ENCODE measurements around the gene RUVBL2.
"Not testable (repeated sequence)": the region's sequence is repeated elsewhere in the genome, so short reads cannot be mapped to it uniquely, and the experiment has no call there.

Gene RUVBL2

GRCh38 chr19:49050376-49051033 lies 56.8 kb downstream of the RUVBL2 start:
- DNase-seq: not testable (repeated sequence)

GRCh38 chr19:49056101-49056901 lies 62.6 kb downstream of the RUVBL2 start:
- DNase-seq: no peak

GRCh38 chr19:49056902-49057596 lies 63.4 kb downstream of the RUVBL2 start:
- not testable (repeated sequence) for DNase-seq

GRCh38 chr19:49057636-49058234 lies 64.0 kb downstream of the RUVBL2 start, which contains the start of gene CGB7:
CGB7 (minus strand) TSS chr19:49057749; CDS start chr19:49055375, 2,374 bp downstream.
- no peak for DNase-seq

- no peak for DNase-seq
Observed at GRCh38 chr19:49058562-49058961, 64.9 kb downstream of the RUVBL2 start.

- no peak for DNase-seq
Observed at GRCh38 chr19:49059053-49059452, 65.4 kb downstream of the RUVBL2 start.

GRCh38 chr19:49061000-49061399 lies 67.3 kb downstream of the RUVBL2 start:
- DNase-seq: no peak

GRCh38 chr19:49061445-49061844 lies 67.8 kb downstream of the RUVBL2 start:
- no peak for DNase-seq

GRCh38 chr19:49064029-49064629 lies 70.4 kb downstream of the RUVBL2 start:
- DNase-seq: no peak

GRCh38 chr19:49064768-49065611 lies 71.3 kb downstream of the RUVBL2 start, which contains the start of gene NTF4:
NTF4 (minus strand) TSS chr19:49064818; CDS start chr19:49061997, 2,821 bp downstream.
- no peak for DNase-seq
